Dedifferentiated amniotic fluid mesenchymal stem cell (primary cell): ENCODE results near the gene BCO2.
"Not testable (repeated sequence)": the region's sequence is repeated elsewhere in the genome, so short reads cannot be mapped to it uniquely, and the experiment has no call there.

ENCODE experiments used
- DNase-seq: peaks from one replicate; pipeline ENCODE4 v3.0.0-alpha.2; 2016; ENCODE audit errors: extremely low spot score

Gene BCO2

GRCh38 chr11:112167145-112167544, 8.2 kb upstream of the BCO2 start, which contains the start of gene TEX12:
Gene TEX12 (plus strand): TSS chr11:112167372. CDS start chr11:112169269, 1,897 bp downstream.
- DNase-seq, result no peak

- no peak for DNase-seq
These were observed 2.8 kb upstream of the BCO2 start for GRCh38 chr11:112172362-112172994.

- DNase-seq, result no peak
These were observed 2.2 kb upstream of the BCO2 start for GRCh38 chr11:112173152-112173551.

- no peak for DNase-seq
These were observed 264 bp downstream of the BCO2 start for GRCh38 chr11:112175599-112175952.

GRCh38 chr11:112176077-112176476, 765 bp downstream of the BCO2 start:
- no peak for DNase-seq

GRCh38 chr11:112177589-112177988, 2.3 kb downstream of the BCO2 start:
- DNase-seq, result no peak

- DNase-seq, result no peak
These were observed 3.1 kb downstream of the BCO2 start for GRCh38 chr11:112178428-112178827.

- DNase-seq, result no peak
These were observed 3.6 kb downstream of the BCO2 start for GRCh38 chr11:112178936-112179335.

- no peak for DNase-seq
These were observed 4.3 kb downstream of the BCO2 start for GRCh38 chr11:112179601-112180000.

- DNase-seq, result no peak
These were observed 7.6 kb downstream of the BCO2 start for GRCh38 chr11:112182867-112183266.

- DNase-seq, result no peak
These were observed 10.6 kb downstream of the BCO2 start for GRCh38 chr11:112185883-112186282.

- DNase-seq, result no peak
These were observed 11.0 kb downstream of the BCO2 start for GRCh38 chr11:112186304-112186703.

- DNase-seq, result not testable (repeated sequence)
These were observed 19.8 kb downstream of the BCO2 start for GRCh38 chr11:112195113-112195512.

GRCh38 chr11:112195951-112196351, 20.6 kb downstream of the BCO2 start:
- no peak for DNase-seq

- no peak for DNase-seq
These were observed 21.3 kb downstream of the BCO2 start for GRCh38 chr11:112196519-112197087.

- not testable (repeated sequence) for DNase-seq
These were observed 23.8 kb downstream of the BCO2 start for GRCh38 chr11:112199101-112199500.

- DNase-seq, result no peak
These were observed 24.9 kb downstream of the BCO2 start for GRCh38 chr11:112200252-112200651.

- no peak for DNase-seq
These were observed 30.8 kb downstream of the BCO2 start for GRCh38 chr11:112206071-112206470.

GRCh38 chr11:112210890-112211289, 35.6 kb downstream of the BCO2 start:
- no peak for DNase-seq

GRCh38 chr11:112211536-112211935, 36.2 kb downstream of the BCO2 start:
- no peak for DNase-seq

- no peak for DNase-seq
These were observed 37.0 kb downstream of the BCO2 start for GRCh38 chr11:112212290-112212689.

- DNase-seq, result no peak
These were observed 37.4 kb downstream of the BCO2 start for GRCh38 chr11:112212710-112213109.

GRCh38 chr11:112213753-112214152, 38.4 kb downstream of the BCO2 start:
- no peak for DNase-seq

GRCh38 chr11:112215621-112216020, 40.3 kb downstream of the BCO2 start:
- no peak for DNase-seq
